WTC11 (cell line): ENCODE measurements around the gene MRGPRX3. TPM values are rescaled to one million over a fixed set of nuclear protein-coding genes. Genes with fewer than 3 reads are reported as not detected.

Experiments used
- ELF4 ChIP-seq: sonication (generic); formaldehyde crosslinking; IDR thresholded peaks from 2 replicates; pipeline ENCODE4 v1.8.1; 2022; ENCODE audit warnings: low read depth, mild to moderate bottlenecking, moderate library complexity, missing genetic modification reagents
- EMX1 ChIP-seq: fragments of 250-450 bp; sonication (Bioruptor Pico); IDR thresholded peaks from 2 replicates; pipeline ENCODE4 v1.8.0; 2021; ENCODE audit warnings: mild to moderate bottlenecking
- ETV6 ChIP-seq: sonication (generic); formaldehyde crosslinking; IDR thresholded peaks from 2 replicates; pipeline ENCODE4 v1.8.1; 2022; ENCODE audit warnings: mild to moderate bottlenecking, missing genetic modification reagents
- FOXP1 ChIP-seq: sonication (generic); formaldehyde crosslinking; IDR thresholded peaks from 2 replicates; pipeline ENCODE4 v1.8.0; 2022; ENCODE audit warnings: missing genetic modification reagents, mild to moderate bottlenecking, moderate library complexity, borderline replicate concordance
- IRF2 ChIP-seq: sonication (generic); formaldehyde crosslinking; IDR thresholded peaks from 2 replicates; pipeline ENCODE4 v1.8.0; 2022; ENCODE audit warnings: low read depth, missing genetic modification reagents, borderline replicate concordance
- JAZF1 ChIP-seq: fragments of 250-450 bp; sonication (Bioruptor Pico); IDR thresholded peaks from 2 replicates; pipeline ENCODE4 v1.9.0; 2021; ENCODE audit warnings: moderate library complexity, mild to moderate bottlenecking, inconsistent platforms
- NFYB ChIP-seq: sonication (generic); formaldehyde crosslinking; conservative IDR thresholded peaks from 2 replicates; pipeline ENCODE4 v1.8.0; 2022; ENCODE audit warnings: low read depth, missing genetic modification reagents
- NR1H2 ChIP-seq: sonication (generic); formaldehyde crosslinking; IDR thresholded peaks from 2 replicates; pipeline ENCODE4 v1.9.0; 2021; ENCODE audit warnings: mild to moderate bottlenecking, moderate library complexity, missing genetic modification reagents
- NR3C1 ChIP-seq: sonication (generic); formaldehyde crosslinking; conservative IDR thresholded peaks from 2 replicates; pipeline ENCODE4 v1.8.1; 2023; ENCODE audit warnings: low read depth, mild to moderate bottlenecking, missing genetic modification reagents
- SMAD3 ChIP-seq: sonication (generic); formaldehyde crosslinking; IDR thresholded peaks from 2 replicates; pipeline ENCODE4 v1.8.0; 2022; ENCODE audit warnings: missing genetic modification reagents, mild to moderate bottlenecking, borderline replicate concordance
- SMAD4 ChIP-seq: sonication (generic); formaldehyde crosslinking; IDR thresholded peaks from 2 replicates; pipeline ENCODE4 v1.8.0; 2022; ENCODE audit warnings: mild to moderate bottlenecking, missing genetic modification reagents
- TEAD4 ChIP-seq: sonication (generic); formaldehyde crosslinking; IDR thresholded peaks from 2 replicates; pipeline ENCODE4 v1.8.0; 2022; ENCODE audit warnings: mild to moderate bottlenecking, missing genetic modification reagents
- TP53 ChIP-seq: sonication (generic); formaldehyde crosslinking; IDR thresholded peaks from 2 replicates; pipeline ENCODE4 v1.8.1; 2023; ENCODE audit warnings: mild to moderate bottlenecking, missing genetic modification reagents
- ZBTB21 ChIP-seq: sonication (generic); formaldehyde crosslinking; IDR thresholded peaks from 2 replicates; pipeline ENCODE4 v1.8.1; 2023; ENCODE audit warnings: mild to moderate bottlenecking, missing genetic modification reagents, borderline replicate concordance
- ZNF219 ChIP-seq: sonication (generic); formaldehyde crosslinking; IDR thresholded peaks from 2 replicates; pipeline ENCODE4 v1.8.0; 2023; ENCODE audit warnings: missing genetic modification reagents, mild to moderate bottlenecking, borderline replicate concordance
- ZNF263 ChIP-seq: sonication (generic); formaldehyde crosslinking; IDR thresholded peaks from 2 replicates; pipeline ENCODE4 v1.8.1; 2022; ENCODE audit warnings: low read depth, mild to moderate bottlenecking, moderate library complexity, missing genetic modification reagents
- ZNF317 ChIP-seq: sonication (generic); formaldehyde crosslinking; IDR thresholded peaks from 2 replicates; pipeline ENCODE4 v1.8.1; 2023; ENCODE audit warnings: low read depth, mild to moderate bottlenecking, moderate library complexity, missing genetic modification reagents, borderline replicate concordance
- ZNF396 ChIP-seq: fragments of 250-450 bp; sonication (Bioruptor Pico); IDR thresholded peaks from 2 replicates; pipeline ENCODE4 v1.8.0; 2021; ENCODE audit warnings: mild to moderate bottlenecking, moderate library complexity, borderline replicate concordance
- total RNA-seq: library from RNA; stranded (reverse); gene quantifications from 3 replicates; pipeline ENCODE4 v1.2.3, GENCODE V29; 2021
- TF ChIP-seq, protein P1 (sequence below): fragments of 250-450 bp; sonication (Bioruptor Pico); conservative IDR thresholded peaks from 2 replicates; pipeline ENCODE4 v1.9.0; 2021; ENCODE audit warnings: mild to moderate bottlenecking
- TF ChIP-seq, protein P2 (sequence below): sonication (generic); formaldehyde crosslinking; IDR thresholded peaks from 2 replicates; pipeline ENCODE4 v1.8.1; 2022; ENCODE audit warnings: mild to moderate bottlenecking, missing genetic modification reagents, moderate library complexity, borderline replicate concordance
- TF ChIP-seq, protein P3 (sequence below): sonication (generic); formaldehyde crosslinking; IDR thresholded peaks from 2 replicates; pipeline ENCODE4 v1.8.1; 2023; ENCODE audit warnings: mild to moderate bottlenecking, moderate library complexity, missing genetic modification reagents
- TF ChIP-seq, protein P4 (sequence below): fragments of 250-450 bp; sonication (Bioruptor Pico); IDR thresholded peaks from 2 replicates; pipeline ENCODE4 v1.9.0; 2021; ENCODE audit warnings: moderate library complexity, mild to moderate bottlenecking, inconsistent platforms, borderline replicate concordance
- TF ChIP-seq, protein P5 (sequence below): sonication (generic); formaldehyde crosslinking; IDR thresholded peaks from 2 replicates; pipeline ENCODE4 v1.8.1; 2023; ENCODE audit warnings: mild to moderate bottlenecking, missing genetic modification reagents
- TF ChIP-seq, protein P6 (sequence below): sonication (generic); formaldehyde crosslinking; IDR thresholded peaks from 2 replicates; pipeline ENCODE4 v1.8.1; 2023; ENCODE audit warnings: mild to moderate bottlenecking, missing genetic modification reagents
- TF ChIP-seq, protein P7 (sequence below): sonication (generic); formaldehyde crosslinking; IDR thresholded peaks from 2 replicates; pipeline ENCODE4 v1.8.0; 2022; ENCODE audit warnings: mild to moderate bottlenecking, missing genetic modification reagents
- TF ChIP-seq, protein P8 (sequence below): sonication (generic); formaldehyde crosslinking; IDR thresholded peaks from 2 replicates; pipeline ENCODE4 v1.8.1; 2022; ENCODE audit warnings: low read depth, mild to moderate bottlenecking, moderate library complexity, missing genetic modification reagents, borderline replicate concordance

Gene MRGPRX3
- total RNA-seq, 1 experiment from 2014 or later: not detected

DNA sequence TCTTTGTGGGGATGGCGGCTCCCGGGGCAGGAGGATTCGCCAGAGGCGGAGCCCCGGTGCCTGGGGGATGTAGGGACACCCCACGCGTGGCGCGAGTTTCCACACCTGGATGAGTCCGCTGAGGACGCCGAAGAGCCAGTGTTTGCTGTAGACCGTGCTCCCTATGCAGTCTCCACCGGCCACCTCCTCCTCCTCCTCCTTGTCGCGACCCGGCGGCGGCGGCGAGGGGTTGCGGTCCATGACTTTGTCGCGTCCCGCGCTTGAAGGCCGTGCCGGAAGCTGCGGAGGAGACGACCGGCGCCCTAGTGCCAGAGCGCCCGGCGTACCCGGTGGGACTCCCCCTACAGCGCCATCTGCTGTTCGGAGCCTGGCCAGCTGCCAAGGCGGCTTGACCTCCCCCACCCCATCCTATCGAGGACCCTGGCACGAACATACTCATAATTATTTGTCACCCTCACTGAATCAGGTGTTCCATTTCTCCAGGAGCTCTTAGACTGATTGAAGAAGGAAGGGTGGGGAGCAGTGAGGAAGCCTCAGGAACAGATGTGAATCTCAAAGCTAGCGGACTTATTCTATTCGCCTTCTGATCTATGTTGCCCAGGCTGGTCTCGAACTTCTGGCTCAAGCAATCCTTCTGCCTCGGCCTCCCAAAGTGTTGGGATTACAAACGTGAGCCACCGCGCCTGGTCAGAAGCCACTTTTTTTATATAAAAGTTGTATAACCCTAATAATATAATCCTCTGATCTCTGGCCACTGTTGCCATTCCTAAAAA, 26.4 kb upstream of the MRGPRX3 start, which contains the start of gene SAAL1 (continued):
- TF ChIP-seq, protein P1, sequence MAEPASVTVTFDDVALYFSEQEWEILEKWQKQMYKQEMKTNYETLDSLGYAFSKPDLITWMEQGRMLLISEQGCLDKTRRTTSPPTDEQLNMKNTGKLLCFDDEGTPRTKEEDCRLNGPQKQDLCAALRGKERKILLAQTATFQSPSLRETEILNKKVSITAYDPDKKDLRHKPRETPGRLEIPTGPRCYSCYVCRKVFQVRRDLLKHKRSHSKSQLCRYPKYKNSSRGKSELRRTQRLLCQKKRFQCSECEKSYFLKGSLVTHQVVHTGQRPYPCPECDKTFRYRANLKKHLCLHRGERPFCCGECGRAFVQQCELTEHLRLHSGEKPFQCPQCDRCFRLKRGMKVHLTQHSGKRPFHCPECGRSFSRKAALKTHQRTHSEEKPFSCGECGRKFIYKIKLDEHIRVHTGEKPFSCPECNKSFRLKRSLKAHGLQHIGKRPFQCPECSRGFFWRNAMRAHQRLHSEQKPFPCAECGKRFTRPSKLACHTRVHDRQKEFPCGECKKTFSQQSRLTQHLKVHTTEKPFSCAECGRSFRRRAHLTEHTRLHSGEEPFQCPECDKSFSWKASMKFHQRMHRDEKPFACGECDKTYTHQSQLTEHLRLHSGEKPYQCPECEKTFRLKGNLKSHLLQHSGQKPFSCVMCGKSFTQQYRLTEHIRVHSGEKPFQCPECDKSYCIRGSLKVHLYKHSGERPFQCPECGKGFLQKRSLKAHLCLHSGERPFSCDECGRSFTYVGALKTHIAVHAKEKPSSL (CRISPR knock-in tag): no peak
- TF ChIP-seq, protein P2, sequence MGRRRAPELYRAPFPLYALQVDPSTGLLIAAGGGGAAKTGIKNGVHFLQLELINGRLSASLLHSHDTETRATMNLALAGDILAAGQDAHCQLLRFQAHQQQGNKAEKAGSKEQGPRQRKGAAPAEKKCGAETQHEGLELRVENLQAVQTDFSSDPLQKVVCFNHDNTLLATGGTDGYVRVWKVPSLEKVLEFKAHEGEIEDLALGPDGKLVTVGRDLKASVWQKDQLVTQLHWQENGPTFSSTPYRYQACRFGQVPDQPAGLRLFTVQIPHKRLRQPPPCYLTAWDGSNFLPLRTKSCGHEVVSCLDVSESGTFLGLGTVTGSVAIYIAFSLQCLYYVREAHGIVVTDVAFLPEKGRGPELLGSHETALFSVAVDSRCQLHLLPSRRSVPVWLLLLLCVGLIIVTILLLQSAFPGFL (CRISPR knock-in tag): no peak
- TF ChIP-seq NFYB (CRISPR knock-in tag): no peak
- TF ChIP-seq ZNF219 (CRISPR knock-in tag): no peak
- no peak for TF ChIP-seq ZNF317
- TF ChIP-seq SMAD3 (CRISPR knock-in tag): no peak
- TF ChIP-seq, protein P3, sequence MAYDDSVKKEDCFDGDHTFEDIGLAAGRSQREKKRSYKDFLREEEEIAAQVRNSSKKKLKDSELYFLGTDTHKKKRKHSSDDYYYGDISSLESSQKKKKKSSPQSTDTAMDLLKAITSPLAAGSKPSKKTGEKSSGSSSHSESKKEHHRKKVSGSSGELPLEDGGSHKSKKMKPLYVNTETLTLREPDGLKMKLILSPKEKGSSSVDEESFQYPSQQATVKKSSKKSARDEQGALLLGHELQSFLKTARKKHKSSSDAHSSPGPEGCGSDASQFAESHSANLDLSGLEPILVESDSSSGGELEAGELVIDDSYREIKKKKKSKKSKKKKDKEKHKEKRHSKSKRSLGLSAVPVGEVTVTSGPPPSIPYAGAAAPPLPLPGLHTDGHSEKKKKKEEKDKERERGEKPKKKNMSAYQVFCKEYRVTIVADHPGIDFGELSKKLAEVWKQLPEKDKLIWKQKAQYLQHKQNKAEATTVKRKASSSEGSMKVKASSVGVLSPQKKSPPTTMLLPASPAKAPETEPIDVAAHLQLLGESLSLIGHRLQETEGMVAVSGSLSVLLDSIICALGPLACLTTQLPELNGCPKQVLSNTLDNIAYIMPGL (CRISPR knock-in tag): peak; percentile 91
- TF ChIP-seq, protein P4, sequence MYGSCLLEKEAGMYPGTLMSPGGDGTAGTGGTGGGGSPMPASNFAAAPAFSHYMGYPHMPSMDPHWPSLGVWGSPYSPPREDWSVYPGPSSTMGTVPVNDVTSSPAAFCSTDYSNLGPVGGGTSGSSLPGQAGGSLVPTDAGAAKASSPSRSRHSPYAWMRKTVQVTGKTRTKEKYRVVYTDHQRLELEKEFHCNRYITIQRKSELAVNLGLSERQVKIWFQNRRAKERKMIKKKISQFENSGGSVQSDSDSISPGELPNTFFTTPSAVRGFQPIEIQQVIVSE (CRISPR knock-in tag): no peak
- TF ChIP-seq JAZF1: no peak
- TF ChIP-seq ELF4 (CRISPR knock-in tag): no peak
- no peak for TF ChIP-seq ZNF396 (CRISPR knock-in tag)
- no peak for TF ChIP-seq EMX1 (CRISPR knock-in tag)
- TF ChIP-seq NR1H2 (CRISPR knock-in tag): no peak
- TF ChIP-seq ZNF263 (CRISPR knock-in tag): peak; percentile 62; the same call in 1 of the 2 replicates
- TF ChIP-seq, protein P5, sequence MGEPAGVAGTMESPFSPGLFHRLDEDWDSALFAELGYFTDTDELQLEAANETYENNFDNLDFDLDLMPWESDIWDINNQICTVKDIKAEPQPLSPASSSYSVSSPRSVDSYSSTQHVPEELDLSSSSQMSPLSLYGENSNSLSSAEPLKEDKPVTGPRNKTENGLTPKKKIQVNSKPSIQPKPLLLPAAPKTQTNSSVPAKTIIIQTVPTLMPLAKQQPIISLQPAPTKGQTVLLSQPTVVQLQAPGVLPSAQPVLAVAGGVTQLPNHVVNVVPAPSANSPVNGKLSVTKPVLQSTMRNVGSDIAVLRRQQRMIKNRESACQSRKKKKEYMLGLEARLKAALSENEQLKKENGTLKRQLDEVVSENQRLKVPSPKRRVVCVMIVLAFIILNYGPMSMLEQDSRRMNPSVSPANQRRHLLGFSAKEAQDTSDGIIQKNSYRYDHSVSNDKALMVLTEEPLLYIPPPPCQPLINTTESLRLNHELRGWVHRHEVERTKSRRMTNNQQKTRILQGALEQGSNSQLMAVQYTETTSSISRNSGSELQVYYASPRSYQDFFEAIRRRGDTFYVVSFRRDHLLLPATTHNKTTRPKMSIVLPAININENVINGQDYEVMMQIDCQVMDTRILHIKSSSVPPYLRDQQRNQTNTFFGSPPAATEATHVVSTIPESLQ (CRISPR knock-in tag): no peak
- TF ChIP-seq ETV6 (CRISPR knock-in tag): peak; percentile 88
- no peak for TF ChIP-seq SMAD4 (CRISPR knock-in tag)
- TF ChIP-seq, protein P6, sequence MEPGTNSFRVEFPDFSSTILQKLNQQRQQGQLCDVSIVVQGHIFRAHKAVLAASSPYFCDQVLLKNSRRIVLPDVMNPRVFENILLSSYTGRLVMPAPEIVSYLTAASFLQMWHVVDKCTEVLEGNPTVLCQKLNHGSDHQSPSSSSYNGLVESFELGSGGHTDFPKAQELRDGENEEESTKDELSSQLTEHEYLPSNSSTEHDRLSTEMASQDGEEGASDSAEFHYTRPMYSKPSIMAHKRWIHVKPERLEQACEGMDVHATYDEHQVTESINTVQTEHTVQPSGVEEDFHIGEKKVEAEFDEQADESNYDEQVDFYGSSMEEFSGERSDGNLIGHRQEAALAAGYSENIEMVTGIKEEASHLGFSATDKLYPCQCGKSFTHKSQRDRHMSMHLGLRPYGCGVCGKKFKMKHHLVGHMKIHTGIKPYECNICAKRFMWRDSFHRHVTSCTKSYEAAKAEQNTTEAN (CRISPR knock-in tag): peak; percentile 23; the same call in 1 of the 2 replicates
- peak; percentile 77; the same call in 1 of the 2 replicates for TF ChIP-seq FOXP1 (CRISPR knock-in tag)
- no peak for TF ChIP-seq TEAD4
- TF ChIP-seq ZBTB21: peak; percentile 90
- TF ChIP-seq IRF2: no peak
- no peak; the same call in 1 of the 2 replicates for TF ChIP-seq NR3C1 (CRISPR knock-in tag)
- TF ChIP-seq, protein P7, sequence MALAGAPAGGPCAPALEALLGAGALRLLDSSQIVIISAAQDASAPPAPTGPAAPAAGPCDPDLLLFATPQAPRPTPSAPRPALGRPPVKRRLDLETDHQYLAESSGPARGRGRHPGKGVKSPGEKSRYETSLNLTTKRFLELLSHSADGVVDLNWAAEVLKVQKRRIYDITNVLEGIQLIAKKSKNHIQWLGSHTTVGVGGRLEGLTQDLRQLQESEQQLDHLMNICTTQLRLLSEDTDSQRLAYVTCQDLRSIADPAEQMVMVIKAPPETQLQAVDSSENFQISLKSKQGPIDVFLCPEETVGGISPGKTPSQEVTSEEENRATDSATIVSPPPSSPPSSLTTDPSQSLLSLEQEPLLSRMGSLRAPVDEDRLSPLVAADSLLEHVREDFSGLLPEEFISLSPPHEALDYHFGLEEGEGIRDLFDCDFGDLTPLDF (CRISPR knock-in tag): no peak
- TF ChIP-seq, protein P8, sequence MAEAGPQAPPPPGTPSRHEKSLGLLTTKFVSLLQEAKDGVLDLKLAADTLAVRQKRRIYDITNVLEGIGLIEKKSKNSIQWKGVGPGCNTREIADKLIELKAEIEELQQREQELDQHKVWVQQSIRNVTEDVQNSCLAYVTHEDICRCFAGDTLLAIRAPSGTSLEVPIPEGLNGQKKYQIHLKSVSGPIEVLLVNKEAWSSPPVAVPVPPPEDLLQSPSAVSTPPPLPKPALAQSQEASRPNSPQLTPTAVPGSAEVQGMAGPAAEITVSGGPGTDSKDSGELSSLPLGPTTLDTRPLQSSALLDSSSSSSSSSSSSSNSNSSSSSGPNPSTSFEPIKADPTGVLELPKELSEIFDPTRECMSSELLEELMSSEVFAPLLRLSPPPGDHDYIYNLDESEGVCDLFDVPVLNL: peak; percentile 48; the same call in 1 of the 2 replicates
- 0 out of 2 replicates have a peak, but pooled peaks have one; percentile 72 for TF ChIP-seq TP53 (CRISPR knock-in tag)
